Activated gamma-delta T cell treated with Interleukin-2 at 50 U/mL for 16 hours (primary cell): ENCODE measurements around the gene IFNL4.
"Not testable (repeated sequence)": the region's sequence is repeated elsewhere in the genome, so short reads cannot be mapped to it uniquely, and the experiment has no call there.

Experiments used
- DNase-seq: peaks from one replicate; pipeline ENCODE4 v3.0.0-alpha.2; 2020

The IFNL4 gene

DNA sequence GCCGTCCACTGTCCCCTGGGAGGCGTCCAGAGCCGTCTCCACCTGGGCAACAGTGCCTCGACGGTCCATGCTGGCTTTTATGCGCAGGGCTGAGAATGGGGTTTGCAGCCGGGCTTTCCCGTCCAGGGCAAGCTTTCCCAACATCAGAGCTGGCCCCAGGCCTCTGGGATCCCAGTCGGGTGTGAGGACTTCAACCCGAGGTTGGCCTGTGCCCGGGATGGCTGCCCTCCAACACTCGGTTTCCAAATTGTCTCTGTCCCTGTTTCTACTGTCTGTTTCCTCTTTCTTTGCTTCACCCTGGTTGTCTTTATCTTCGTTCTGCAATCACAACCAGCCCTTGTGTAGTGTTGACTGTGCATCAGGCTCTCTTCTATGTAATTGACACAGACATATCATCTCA is at the start of gene IFNL4:
Gene IFNL4, minus strand, starts transcription at position 51 of the 400 bp plus-strand sequence.
- no peak for DNase-seq

DNA sequence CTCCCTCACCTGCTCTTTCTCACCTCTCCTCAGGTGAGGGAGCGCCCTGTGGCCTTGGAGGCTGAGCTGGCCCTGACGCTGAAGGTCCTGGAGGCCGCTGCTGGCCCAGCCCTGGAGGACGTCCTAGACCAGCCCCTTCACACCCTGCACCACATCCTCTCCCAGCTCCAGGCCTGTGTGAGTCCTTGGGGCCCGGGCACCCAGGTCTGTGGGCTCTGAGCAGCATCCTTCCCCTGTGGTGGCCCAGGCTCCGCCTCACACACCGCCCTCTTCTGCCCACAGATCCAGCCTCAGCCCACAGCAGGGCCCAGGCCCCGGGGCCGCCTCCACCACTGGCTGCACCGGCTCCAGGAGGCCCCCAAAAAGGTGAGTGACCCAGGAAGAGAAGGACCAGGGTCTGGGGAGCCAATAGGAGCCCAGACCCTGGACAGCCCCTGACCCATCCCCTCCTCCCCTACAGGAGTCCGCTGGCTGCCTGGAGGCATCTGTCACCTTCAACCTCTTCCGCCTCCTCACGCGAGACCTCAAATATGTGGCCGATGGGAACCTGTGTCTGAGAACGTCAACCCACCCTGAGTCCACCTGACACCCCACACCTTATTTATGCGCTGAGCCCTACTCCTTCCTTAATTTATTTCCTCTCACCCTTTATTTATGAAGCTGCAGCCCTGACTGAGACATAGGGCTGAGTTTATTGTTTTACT is 49.4 kb upstream of the IFNL4 start:
- peak; percentile 76 for DNase-seq

DNA sequence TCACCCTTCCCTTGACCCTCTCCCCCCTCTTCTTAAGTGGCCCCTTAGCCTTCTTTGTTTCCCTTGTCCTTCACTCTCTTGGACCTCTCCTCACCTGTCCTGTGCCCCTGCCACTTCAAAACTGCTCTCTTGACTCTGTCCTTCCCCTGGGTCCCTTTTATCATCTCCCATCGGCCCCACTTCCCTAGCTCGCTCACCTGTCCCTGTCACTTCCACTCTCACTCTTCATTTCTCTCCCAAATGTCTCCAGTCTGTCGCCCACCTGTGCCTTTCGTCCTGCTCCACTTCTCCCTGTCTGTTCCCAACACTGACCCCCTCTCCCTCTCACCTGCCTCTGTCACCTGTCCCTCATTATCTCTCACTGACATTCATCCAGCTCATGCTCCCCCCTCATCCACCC is 48.2 kb upstream of the IFNL4 start:
- DNase-seq = no peak

DNA sequence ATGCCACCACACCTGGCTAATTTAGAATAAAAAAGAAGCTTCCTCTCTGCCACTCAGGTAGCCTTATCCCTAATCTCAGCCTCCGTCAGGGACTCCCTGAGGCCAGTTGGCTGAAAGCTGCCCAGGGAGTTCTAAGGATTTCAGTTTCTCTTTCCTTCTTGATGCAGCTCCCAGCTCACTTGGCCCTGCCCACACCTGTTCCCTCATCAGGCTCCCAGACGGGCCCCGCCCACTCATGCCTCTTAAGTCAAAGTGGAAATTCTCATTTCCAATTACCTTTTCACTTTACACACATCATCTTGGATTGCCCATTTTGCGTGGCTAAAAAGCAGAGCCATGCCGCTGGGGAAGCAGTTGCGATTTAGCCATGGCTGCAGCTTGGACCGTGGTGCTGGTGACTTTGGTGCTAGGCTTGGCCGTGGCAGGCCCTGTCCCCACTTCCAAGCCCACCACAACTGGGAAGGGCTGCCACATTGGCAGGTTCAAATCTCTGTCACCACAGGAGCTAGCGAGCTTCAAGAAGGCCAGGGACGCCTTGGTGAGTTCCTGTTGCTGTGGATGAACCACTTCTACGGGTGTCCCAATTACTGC is 47.5 kb upstream of the IFNL4 start, which contains the start of gene IFNL1:
Gene IFNL1, plus strand, starts transcription at position 353 of the 591 bp plus-strand sequence. Its CDS starts 15 bp downstream, at position 368.
- no peak for DNase-seq

DNA sequence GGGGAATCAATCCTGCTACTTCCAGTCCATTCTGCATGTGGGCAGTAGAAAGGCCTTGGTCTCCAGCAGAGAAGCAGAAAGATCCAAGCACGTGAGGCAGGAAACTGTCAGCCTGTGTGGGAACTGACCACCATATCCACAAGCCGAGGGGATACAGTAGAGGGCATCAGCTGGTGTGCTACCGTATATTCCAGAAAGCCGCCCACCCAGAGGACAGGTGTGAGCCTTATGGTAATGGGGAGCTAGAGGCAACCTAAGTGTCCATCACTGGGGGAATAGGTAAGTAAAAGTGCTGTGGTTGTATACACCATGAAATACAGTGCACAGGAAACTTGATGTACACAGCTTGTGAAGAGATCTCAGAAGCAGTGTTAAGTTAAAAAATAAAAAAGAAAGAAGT is 44.7 kb upstream of the IFNL4 start:
- DNase-seq = no peak

DNA sequence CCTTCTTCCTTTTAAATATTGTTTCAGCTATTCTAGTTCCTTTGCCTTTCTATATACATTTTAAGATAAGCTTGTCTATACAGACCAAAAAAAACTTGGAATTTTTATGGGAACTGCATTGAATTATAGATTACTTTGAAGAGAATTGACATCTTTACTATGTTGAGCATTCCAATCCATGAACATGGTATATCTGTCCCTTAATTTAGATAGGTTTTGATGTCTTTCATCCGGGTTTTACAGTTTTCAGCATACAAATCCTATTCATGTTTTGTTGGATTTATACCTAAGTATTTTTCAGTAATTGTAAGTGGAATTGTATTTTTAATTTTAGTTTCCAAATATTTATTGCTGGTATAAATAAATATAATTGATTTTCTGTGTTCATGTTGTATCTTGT is 35.4 kb upstream of the IFNL4 start:
- no peak for DNase-seq

DNA sequence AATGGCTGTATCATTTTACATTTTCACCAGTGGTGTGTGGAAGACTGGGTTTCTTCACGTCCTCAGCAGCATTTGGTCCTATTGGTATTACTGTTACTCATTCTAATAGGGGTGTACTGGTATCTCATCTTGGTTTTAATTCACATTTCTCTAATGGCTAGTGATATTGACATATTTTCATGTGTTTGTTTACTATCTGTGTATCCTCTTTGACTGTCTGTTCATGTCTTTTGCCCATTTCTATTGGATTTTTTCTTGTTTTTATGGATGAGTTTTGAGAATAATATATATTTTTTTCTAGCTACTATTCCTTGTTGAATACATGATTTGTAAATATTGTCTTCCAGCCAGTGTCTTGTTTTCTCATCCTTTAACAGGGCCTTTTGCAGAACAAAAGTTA is 33.4 kb upstream of the IFNL4 start:
- DNase-seq = no peak

DNA sequence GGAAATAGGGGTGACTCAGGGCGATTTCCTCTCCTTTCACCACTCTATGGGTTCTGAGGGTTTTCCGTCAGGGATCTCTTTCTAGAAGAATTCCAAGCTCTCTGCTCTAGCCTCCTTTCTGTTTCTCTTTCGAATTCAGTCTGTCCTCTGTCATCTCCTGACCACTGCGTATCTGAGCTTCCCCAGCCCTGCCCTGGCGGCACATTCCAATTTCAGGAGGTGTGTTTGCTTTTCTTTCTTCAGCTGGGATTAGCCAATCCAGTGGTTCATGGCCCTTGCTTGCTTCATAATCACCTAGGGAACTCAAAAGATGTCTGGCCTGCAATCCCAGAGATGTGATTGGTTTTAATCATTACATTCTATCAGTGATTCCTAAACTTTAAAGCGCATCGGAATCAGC is 28.9 kb upstream of the IFNL4 start:
- no peak for DNase-seq

DNA sequence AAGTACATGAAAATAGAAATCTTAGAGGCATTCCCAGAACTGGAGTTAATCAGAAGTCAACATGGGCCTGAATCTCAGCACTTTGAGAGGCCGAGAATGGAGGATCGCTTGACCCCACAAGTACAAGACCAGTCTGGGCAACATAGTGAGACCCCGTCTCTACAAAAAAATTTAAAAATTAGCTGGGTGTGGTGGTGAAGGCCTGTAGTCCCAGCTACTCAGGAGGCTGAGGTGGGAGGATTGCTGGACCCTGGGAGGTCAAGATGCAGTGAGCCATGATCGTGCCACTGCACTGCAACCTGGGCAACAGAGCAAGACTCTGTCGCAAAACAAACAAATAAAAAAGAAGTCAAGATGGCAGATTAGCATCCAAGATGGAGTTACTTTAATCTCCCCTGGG is 28.1 kb upstream of the IFNL4 start:
- no peak for DNase-seq

DNA sequence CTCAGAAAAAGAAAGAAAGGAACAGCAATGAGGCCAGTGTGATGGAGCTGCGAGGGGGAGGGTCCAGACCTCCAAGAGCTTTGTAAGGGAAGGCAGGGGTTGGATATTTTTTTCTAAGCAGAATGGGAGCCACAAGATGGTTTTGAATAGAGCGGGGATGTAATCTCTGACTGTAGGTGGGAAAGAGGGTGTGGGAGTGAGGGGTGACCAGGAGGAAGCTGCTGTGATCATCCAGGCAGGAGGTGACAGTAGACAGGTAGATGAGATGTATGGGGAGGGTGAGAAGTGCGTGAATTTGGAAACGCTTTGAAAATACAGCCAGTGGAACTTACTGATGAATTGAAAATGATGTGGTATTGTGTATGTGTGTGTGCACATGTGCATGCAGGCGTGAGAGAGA is 26.9 kb upstream of the IFNL4 start:
- no peak for DNase-seq

DNA sequence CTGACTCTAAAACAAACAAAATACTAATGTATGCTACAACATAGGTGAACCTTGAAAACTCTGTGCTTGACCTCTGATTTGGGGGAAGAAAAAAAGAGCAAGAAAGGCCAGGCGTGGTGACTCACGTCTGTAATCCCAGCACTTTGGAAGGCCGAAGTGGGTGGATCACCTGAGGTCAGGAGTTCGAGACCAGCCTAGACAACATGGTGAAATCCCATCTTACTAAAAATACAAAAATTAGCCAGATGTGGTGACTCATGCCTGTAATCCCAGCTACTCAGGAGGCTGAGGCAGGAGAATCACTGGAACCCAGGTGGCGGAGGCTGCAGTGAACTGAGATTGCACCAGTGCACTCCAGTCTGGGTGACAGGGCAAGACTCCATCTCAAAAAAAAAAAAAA is 25.2 kb upstream of the IFNL4 start:
- DNase-seq = not testable (repeated sequence)

DNA sequence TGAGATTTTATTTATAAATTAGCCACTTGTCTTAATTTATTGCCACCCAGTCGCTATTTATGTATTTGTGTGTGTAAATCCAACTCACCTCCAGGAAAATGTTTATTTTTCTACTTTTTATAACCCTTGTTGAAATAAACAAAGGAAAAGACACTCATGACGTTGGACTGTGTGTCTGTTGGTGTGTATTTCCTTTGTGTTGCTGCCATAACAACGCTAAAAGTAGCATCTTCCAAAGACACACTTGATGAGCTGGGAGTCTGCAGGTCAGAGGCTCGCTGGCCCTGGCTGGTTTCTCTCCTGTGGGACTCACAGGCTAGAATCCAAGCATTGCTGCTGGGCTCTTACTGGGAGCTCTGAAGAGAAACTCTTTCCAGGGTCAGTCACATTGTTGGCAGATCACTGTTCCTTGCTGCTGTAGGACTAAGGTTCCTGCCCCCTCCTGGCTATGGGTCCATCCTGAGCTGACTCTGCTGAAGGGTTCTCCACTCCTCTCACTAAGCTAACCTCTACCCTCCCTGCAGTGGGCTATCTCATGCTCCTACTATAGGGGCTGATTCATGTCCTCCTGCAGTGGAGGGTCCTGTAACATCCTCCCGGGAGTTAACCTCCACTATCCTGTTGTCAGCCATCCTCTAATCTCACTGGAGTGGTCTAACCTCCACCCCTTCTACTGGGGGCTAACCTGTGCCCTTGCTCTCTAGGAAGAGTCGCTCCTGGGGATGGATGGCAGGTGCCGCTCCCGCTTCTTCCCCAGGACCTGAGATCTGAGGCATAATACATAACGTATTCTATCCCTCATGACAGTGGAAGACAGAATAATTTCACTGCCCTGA is 21.6 kb upstream of the IFNL4 start:
- no peak for DNase-seq

DNA sequence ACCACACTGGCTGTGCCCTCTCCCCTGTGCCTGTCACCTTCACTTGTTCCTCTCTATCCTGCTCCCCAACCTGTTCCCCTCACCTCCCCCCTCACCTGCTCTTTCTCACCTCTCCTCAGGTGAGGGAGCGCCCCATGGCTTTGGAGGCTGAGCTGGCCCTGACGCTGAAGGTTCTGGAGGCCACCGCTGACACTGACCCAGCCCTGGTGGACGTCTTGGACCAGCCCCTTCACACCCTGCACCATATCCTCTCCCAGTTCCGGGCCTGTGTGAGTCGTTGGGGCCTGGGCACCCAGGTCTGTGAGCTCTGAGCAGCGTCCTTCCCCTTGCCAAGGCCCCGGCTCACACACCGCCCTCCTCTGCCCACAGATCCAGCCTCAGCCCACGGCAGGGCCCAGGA is 20.7 kb upstream of the IFNL4 start:
- not testable (repeated sequence) for DNase-seq

DNA sequence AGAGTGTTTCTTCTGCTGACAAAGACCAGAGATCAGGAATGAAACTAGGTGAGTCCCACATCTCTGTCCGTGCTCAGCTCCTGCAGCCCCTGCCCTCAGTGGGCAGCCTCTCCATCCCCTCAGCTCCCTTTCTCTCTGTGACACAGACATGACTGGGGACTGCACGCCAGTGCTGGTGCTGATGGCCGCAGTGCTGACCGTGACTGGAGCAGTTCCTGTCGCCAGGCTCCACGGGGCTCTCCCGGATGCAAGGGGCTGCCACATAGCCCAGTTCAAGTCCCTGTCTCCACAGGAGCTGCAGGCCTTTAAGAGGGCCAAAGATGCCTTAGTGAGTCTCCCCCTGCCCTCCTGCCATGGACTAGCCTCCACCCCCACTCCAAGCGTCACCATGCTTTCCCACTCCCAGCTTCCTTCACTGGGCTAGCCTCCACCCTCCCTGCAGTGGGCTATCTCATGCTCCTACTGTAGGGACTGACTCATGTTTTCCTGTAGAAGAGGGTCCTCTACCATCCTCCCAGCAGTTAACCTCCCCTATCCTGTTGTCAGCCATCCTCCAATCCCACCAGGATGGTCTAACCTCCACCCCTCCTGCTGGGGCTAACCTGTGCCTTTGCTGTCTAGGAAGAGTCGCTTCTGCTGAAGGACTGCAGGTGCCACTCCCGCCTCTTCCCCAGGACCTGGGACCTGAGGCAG is 20.0 kb upstream of the IFNL4 start:
- not testable (repeated sequence) for DNase-seq

DNA sequence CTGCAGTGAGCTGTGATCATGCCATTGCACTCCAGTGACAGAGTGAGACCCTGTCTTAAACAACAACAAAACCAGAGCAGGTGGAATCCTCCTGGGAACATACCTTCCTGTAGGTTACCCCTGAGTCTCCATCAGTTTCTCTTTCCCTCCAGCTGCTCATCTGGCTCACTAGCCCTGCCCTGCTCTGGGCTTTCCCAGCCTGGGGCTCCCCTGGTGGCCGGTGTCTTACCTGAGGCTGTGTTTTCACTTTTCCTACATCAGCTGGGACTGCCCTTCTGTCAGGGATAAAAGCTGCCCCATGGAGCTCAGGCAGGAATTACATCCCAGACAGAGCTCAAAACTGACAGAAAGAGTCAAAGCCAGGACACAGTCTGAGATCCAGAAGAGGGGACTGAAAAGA is 19.4 kb upstream of the IFNL4 start, which contains the start of gene IFNL2:
Gene IFNL2, plus strand, starts transcription at position 312 of the 400 bp plus-strand sequence. CDS start 173 bp downstream, outside the sequence.
- DNase-seq = not testable (repeated sequence)

DNA sequence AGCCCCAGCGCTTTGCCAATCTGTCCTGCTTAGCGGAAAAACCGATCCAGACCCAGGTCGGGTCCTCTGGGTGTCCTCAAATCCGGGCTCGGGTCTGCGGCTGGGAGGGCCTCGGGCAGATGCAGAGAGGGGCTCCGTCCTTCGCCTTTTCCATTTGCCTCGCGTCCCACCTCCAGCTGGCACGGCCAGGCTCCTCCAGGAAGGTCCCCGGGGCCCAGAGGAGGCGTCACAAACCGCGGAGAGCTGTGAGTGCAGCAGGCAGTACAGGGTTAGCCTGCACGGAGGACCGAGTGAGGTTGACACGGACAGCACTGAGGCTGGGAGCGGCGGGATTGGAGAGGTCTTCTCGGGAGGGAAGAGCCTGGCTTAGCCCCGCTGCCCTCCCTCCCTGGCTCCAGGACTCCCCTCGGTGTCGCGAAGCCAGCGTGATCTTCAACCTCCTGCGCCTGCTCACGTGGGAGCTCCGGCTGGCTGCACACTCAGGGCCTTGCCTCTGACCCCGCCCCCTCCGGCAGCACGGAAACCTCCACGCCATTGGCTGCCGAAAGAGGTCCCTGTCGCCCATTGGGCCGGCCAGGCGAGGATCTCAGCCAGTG is 16.8 kb upstream of the IFNL4 start:
- DNase-seq = no peak

DNA sequence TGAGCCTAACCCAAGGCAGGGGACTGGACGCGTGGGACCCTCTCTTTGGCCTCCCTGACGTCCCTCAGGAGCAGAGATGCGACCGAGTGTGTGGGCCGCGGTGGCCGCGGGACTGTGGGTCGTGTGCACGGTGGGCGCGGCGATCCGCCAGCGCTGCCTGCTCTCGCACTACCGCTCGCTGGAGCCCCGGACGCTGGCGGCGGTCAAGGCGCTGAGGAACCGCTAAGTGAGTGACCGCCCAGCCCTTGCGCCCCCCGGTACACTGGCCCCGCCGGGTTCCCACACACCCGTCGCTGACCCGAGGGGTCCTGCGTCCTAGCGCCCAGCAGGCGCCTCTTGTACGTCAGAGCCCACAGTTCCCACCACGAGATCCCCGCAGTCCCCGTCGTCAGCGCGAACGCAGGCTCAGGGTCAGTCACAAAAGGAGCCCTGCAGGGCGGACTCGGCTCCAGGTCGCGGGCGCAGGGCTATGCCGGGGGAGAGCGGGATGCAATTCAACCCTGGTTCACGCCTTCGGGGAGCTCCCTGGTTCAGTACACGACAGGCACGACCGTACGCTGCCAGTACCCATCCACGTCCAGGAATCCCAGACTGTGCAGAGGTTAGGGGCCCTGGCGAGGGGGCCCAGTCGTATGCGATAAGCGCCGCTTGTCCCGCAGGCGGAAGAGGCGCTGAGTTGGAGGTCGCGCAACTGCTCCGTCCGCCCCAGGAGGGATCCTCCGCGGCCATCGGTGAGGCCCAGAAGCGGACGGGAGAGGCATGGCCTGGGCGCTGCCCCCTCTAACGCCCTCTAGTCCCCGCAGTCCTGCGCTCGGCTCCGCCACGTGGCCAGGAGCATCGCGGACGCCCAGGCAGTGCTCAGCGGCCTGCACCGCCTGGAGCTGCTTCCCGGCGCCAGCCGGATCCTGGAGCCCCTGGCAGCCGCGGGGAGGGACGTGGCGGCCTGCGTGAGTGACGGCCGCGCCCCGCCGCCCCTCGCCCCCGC is 15.9 kb upstream of the IFNL4 start:
- no peak for DNase-seq

DNA sequence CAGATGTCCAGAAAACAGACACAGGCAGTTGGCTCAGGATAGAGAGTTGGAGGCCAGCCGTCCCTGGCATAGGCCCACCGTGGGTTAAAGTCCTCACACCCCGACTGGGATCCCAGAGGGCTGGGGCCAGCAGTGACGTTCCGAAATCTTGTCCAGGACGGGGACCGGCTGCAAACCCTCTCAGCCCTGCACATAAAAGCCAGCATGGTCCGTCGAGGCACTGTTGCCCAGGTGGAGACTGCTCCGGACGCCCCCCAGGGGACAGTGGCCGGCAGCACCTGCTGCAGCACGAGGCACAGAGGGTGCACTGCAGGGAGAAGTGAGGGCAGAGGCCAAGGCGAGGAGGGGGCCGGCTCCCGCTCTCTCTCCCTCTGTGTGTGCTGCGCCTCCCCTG is 15.3 kb upstream of the IFNL4 start:
- DNase-seq = no peak

DNA sequence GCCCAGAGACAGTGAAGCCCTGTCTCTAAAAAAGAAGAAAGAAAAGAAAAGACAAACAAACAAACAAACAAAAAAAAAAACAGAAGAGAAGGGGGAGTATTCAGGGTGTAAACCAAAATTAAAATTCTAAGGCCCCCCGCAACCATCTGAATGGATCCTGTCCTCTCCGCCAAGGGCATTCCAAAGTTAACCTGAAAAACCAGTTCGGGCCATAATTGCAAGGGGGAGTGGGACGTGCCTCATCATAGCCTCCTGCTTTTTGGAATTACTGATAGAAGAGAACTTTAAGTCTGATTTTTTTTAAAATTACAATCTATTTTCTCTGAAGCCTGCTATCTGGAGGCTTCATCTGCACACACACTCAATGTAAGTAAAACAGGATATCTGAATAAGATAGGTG is 13.8 kb upstream of the IFNL4 start:
- DNase-seq = no peak

DNA sequence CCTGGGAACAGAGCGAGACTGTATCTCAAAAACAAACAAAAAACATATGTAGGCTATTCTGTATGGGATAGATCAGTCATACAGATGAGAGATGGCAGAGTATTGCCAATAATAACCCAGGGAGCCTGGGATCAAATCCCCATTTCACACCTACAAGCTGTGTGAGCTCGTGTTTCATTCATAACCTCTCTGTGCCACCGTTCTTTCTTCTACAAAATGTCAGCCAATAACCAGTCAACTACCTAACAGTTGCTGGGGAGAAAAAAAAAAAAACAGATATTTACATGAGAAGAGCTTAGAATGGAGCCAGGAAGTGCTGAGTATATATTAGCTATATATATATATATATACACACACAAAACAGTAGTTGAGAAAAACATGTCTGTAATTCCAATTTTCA is 13.0 kb upstream of the IFNL4 start:
- no peak for DNase-seq

DNA sequence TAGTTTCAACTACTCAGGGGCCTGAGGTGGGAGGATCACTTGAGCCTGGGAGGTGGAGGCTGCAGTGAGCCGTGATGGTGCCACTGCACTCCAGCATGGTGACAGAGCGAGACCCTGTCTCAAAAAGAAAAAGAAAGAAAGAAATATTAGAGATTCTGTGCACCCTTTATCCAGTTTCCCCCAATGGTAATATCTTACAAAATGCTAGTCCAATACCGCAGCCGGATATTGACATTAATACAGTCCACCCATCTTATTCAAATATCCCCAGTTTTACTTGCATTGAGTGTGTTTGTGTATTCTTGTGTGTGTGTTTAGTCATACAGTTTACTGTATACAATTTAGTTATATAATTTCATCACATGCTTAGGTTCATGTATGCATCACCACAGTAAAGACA is 8.6 kb upstream of the IFNL4 start:
- no peak for DNase-seq
